NOMO-1 (cell line): ENCODE results near the gene IRF1.

Experiments used
- DNase-seq, 2 experiments: peaks; one replicate each; lab custom pipeline; 2025; ENCODE audit not compliant: unreplicated experiment in 2 of 2; lab: John Stamatoyannopoulos, UW

Gene IRF1

GRCh38 chr5:132501629-132501956 is 11.0 kb upstream of the IRF1 start:
- no peak for DNase-seq

- DNase-seq, result peak; percentile 59 to 63
These were observed 10.5 kb upstream of the IRF1 start for GRCh38 chr5:132500931-132501628.

GRCh38 chr5:132500244-132500930 is 9.8 kb upstream of the IRF1 start:
- no peak for DNase-seq

- no peak for DNase-seq
These were observed 9.1 kb upstream of the IRF1 start for GRCh38 chr5:132499440-132500243.

- DNase-seq, result no peak
These were observed 8.2 kb upstream of the IRF1 start for GRCh38 chr5:132498686-132499271.

GRCh38 chr5:132498152-132498551 is 7.6 kb upstream of the IRF1 start:
- no peak for DNase-seq

GRCh38 chr5:132497488-132497997 is 7.0 kb upstream of the IRF1 start:
- no peak for DNase-seq

GRCh38 chr5:132496631-132497487 is 6.3 kb upstream of the IRF1 start:
- peak; percentile 77 to 93 for DNase-seq

GRCh38 chr5:132496191-132496630 is 5.6 kb upstream of the IRF1 start:
- DNase-seq, result peak; percentile 91 to 95

GRCh38 chr5:132495667-132496190 is 5.2 kb upstream of the IRF1 start:
- peak; percentile 81 to 84 for DNase-seq

GRCh38 chr5:132493821-132494220 is 3.2 kb upstream of the IRF1 start:
- DNase-seq, result no peak

GRCh38 chr5:132493241-132493640 is 2.7 kb upstream of the IRF1 start:
- DNase-seq, result no peak

- no peak for DNase-seq
These were observed 2.0 kb upstream of the IRF1 start for GRCh38 chr5:132492386-132493125.

- no peak for DNase-seq
These were observed 1.1 kb upstream of the IRF1 start for GRCh38 chr5:132491368-132492364.

GRCh38 chr5:132489871-132490483 is 596 bp downstream of the IRF1 start:
- DNase-seq, result peak; percentile 68 to 73

- peak in 1 of 2 experiments; percentile 26 for DNase-seq
These were observed 1.4 kb downstream of the IRF1 start for GRCh38 chr5:132489051-132489770.

GRCh38 chr5:132488590-132488989 is 2.0 kb downstream of the IRF1 start:
- no peak for DNase-seq
